ENCODE data around the gene USP17L30.

The USP17L30 gene

GRCh38 chr4:9409793-9410192, 46.9 kb downstream of the USP17L30 start:
- no peak for FAIRE-seq
- TF ChIP-seq POLR2A (IDR thresholded peaks at IDR 0.05; ENCODE audit: low read depth, low read length) = no peak
- DNase-seq (ENCODE audit: insufficient read length, low spot score) = no peak
